Stimulated activated CD4-positive, alpha-beta T cell treated with anti-CD3 and anti-CD28 coated beads, TNF-alpha, amount 100 ng/mL, for 48 hours (primary cell): ENCODE results near the gene AGPS.

Experiments
- DNase-seq, 3 donors: peaks; one replicate each; pipeline ENCODE4 v3.0.0-alpha.2; 2020; ENCODE audit warnings: low read depth in 3 of 3

AGPS gene

DNA sequence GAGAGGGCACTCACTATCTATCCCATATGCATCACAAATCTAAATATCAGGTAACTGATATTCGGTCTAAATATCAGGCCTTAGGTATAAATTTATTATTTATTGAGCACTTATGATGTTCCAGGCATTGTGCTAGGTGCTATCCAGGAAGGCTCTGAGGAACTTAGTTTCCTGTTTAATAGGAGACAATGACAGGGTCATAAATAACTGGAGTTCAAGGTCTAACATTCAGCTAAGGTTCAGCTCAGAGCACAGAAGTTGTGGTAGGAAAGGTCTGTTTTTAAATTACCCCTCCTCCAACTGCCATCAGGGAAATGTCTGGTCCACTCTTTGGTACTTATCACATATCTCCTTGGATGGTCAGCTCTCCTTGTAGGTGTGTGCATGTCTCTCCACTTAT is 193.6 kb downstream of the AGPS start:
- DNase-seq = no peak

DNA sequence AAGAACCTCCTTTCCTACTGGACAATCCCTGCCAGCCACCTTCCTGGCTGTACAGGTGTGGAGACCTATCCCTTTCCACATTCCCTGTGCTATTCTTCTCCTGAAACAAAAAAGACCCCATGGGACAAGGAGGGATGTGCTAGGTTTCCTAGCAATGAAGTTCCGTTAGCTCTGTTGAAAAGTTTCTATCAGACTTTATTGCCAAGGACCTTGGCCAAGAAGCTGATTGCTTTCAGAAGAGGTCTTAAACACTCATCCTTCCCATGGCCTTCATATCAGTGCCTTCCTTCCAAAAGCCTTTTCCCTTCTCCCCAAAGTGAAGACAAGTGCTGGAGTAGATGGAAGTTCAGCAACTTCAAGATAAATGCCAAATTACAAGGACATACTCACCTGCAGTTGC is 194.8 kb downstream of the AGPS start:
- no peak for DNase-seq

DNA sequence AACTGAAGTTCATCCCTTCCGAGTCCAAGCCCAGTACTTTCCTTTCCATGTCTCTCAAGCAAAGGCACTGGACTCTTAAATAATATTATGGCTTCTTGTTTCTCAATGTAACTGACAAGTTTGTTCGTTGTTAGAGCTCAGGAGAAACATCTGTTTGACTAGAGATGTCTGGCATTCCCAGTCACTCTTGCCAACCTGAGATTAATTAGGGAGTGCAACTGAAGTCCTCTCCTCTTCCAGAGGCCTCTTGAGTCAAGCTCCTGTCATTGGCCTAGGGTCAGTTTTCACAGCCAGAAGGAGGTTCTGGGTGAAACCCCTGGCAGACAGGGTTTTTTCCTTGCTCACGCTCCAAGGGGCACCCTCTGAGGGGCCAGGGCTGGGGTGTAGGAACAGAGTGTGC is 196.1 kb downstream of the AGPS start:
- no peak for DNase-seq

DNA sequence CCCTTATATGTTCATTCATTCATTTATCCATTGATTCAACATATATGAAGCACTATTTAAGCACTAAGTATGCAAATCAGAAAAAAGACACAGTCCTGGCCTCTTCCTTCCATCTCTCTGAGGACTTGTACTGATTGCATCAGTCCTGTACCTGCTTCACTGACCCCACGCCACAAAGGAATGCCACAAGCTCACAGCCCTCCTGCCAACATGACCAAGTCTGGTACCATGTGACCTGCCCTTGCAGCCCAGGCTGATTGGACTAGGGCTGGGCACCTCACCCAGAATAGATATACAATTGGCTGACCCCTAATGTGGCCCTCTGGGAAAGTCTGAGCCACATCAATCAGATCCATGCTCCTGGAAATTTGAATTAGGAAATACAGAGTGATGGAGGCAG is 196.6 kb downstream of the AGPS start:
- DNase-seq = no peak

DNA sequence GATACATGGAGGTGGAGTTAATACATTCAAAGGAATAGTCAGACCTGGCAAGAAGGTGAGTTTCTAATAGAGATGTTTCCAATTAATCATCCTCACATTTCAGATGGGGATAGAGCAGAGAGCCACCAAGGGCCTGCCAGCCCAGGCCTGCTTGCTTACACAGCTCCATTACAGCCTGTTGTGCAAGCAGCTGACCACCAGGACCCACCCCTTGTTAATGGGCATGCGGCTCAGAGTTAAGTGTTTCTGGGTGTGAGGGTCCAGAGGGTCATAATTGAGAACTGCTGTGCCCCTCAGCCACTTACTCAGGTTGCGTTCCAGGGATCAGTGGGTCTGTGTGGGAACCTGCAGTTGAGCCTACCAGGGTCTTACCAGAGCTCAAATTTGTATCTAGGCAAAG is 199.8 kb downstream of the AGPS start:
- DNase-seq = no peak

DNA sequence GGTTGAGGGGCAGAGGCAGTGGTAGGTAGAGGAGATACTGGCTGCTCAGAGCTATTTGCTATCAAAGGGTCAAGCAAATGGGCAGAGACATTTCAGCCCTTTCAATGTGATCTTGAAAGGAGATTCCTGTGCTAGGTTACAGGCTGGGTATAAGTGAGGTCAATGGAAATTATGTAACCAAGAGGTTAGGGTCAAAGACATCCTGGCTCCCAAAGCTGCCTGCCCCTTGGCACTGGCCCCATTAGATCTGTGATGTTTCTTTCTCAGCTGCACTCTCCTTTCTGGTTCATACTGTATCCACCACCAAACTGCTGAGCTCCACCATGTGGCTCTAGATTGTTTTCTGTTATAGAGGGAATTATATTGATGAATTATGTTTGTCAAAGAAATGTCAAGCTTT is 200.4 kb downstream of the AGPS start:
- DNase-seq = no peak

DNA sequence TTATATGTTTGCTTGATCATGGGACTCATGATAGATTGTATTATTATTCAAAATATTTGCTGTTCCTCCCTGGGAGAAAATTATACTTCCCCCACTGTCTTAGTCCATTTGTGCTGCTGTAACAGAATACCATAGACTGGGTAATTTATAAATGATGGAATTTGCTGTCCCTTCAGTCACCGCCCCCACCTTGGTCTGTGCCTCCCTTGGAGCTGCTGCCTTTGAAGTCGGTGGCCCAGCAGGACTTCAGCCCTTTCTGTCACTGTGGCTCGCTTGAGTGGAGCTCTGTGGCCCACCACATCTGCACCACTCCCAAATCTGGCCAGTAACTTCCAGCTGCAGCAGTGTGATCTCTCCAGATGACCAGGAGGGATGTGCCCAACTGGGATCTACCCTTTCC is 200.8 kb downstream of the AGPS start:
- no peak for DNase-seq
